ENCODE measurements around the gene BEST1.

The BEST1 gene

DNA sequence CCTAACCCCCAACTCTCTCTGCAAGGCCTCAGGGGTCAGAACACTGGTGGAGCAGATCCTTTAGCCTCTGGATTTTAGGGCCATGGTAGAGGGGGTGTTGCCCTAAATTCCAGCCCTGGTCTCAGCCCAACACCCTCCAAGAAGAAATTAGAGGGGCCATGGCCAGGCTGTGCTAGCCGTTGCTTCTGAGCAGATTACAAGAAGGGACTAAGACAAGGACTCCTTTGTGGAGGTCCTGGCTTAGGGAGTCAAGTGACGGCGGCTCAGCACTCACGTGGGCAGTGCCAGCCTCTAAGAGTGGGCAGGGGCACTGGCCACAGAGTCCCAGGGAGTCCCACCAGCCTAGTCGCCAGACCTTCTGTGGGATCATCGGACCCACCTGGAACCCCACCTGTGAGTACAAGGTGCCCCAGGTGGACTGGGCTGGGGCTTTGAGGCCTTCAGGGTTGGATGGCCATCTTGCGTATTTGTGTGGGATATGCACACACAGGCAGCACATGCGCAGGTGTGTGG is at the start of gene BEST1:
TSS of gene BEST1 (plus strand) at position 317 of the 513 bp plus-strand sequence. CDS start 1,456 bp downstream, outside the sequence.
- DNase-seq (ENCODE audit: low read depth) = no peak

DNA sequence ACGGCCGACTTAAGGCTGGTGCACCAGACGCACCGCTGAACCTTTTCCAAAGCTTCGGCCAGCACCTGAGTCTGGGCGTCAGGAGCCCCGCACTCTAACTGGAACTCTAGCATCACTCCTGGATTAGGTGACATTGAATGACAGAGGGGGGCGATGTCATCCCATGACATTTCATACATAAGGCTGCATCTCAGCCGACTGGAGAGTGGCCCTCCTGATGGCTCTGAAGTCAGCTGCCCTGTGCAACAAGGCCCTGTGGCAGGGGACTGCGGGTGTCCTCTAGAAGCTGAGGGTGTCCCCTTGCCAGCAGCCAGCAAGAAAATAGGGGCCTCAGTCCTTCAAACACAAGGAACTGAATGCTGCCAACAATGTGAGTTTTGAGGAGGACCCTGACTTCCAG is 48.8 kb upstream of the BEST1 start:
- no peak for DNase-seq (ENCODE audit: low read depth)

DNA sequence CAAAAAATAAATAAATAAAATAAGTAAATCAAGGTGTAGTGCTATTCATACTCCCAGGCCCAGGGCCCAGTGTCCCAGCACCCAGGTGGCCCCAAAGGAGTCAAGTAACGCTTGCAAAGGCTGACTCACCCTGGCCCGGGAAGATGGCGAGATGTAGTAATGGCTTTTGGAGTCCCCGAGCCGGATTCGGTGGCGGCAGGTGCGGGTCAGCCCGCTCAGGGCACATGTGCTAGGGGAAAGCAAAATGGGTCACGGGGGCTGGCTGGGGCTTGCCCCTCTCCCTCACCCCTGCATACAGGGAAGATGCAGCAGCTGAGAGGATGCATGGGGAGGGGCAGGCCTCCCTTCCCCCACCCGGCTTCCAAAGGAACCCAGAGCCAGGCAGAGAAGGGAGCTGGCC is 47.8 kb upstream of the BEST1 start:
- no peak for DNase-seq (ENCODE audit: low read depth)

DNA sequence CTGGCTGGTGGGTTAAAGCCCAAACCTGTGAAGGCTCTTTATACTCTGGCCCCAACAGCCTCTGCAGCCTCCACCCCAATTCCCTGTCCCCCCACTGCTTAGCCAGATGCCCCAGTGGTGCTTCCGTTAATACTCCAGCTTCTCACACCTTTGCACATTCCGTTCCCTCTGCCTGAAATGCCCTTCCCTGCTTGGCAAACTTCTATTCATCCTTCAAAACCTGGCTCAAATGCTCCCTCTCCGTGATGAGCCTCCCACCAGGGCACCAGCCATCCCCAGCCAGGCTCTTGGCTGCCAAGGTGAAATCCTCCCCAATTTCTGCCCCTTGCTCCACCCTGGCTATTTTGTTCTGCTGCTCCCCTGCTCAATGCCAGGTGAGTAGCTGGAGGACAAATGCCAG is 46.3 kb upstream of the BEST1 start:
- DNase-seq (ENCODE audit: low read depth) = no peak

DNA sequence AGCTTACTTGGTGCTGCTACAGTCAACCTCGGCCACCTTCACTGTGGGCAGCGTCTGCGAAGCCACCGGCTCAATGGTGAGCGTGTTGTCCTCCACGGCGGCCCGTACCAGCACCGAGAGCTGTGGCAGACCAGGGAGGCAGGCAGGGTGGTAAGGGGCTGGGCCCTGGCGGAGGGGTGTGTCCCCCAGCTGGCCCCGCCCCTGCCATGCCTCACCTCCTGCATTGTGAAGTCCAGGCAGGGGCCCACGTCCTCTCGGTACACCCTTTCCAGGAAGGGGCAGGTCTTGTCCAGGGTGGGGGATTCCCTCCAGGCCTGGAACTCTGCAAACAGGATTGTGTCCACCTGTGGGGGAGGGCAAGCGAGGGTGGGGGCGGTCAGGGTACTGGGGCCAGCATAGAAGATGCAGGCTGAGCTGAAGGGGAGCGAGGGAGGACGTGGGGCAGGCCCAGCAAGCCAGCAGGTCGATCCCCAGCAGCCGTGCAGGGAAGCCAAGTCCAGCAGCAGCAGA is 45.6 kb upstream of the BEST1 start:
- no peak for DNase-seq (ENCODE audit: low read depth)

DNA sequence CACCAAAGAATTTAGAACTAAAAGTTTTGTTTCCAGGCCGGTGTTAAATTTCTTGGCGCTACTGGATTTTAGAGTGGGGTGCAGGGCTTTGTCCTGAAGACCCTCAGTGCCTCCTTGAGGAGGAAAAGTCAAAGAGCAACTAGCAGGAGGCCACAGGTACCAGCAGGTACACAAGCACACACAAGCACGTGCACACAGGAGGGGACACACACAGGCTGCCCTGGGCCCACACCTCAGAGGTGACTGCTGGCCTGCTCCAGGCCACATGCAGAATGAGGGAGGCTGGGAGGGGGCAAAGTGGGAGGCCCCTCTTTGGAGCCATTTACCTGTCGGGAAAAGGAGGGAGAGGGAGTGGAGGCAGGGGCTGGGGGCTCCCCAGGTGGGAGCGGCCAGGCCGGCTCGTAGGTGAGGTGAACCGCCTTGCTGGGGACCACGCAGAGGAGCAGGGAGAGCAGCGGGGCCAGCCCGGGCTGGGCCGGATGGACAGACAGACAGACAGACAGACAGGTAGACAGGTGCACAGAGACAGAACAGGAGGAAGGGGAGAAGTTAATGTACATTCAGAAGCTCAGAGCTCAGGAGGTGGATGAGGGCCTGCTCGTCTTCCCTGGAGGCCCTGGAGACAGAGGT is 45.0 kb upstream of the BEST1 start:
- no peak for DNase-seq (ENCODE audit: low read depth)

DNA sequence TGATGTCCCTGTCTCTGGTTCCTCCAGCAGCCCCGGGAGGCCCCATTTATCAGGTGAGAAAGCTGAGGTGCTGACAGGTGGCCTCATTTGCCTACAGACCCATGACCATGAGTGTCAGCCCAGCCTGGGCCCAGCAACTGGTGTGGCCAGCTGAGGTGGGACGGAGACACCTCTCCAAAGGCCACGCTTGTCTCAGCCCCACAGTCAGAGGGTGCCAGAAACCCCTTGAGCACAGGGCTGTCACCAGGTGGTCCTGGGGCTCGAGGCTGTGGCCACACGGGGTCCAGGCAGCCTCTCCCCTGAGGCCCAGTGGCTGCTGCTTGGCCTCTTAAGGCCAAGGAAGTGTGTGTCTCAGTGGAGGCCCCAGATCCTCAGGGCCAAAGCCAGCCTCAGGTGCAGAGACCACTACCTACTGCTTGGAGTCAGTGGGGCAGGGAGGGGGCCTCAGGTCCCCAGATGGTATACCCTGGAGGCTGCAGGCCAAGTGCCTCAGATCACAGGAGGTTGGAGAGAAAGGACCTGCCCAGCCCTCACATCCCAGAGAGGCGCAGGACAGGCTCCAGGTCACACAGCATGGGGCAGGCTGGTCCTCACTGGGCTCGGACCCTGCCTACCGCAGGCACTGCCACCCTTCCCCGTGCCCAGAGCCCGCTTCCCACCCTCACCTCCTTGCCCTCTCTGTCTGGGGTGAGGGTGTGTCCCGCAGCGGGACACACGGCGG is 44.2 kb upstream of the BEST1 start:
- DNase-seq (ENCODE audit: low read depth) = no peak

DNA sequence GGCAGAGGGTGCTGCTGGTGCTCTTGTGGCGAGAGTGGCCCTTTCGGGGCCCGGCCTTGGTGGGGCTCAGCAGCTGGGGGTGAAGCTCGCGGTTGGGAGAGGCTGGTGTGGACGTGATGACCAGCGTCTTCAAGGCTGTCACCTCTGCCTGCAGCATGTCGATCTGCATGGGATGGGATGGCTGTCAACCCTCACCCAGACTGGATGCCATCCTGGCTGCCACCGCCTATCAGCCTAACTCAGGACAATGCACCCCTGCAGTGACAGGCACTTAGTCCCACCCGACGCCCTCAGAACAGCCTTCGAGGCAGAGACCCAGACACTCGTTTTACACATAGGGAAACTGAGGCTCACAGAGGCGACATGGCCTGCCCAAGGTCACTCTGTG is 43.6 kb upstream of the BEST1 start:
- no peak for DNase-seq (ENCODE audit: low read depth)

DNA sequence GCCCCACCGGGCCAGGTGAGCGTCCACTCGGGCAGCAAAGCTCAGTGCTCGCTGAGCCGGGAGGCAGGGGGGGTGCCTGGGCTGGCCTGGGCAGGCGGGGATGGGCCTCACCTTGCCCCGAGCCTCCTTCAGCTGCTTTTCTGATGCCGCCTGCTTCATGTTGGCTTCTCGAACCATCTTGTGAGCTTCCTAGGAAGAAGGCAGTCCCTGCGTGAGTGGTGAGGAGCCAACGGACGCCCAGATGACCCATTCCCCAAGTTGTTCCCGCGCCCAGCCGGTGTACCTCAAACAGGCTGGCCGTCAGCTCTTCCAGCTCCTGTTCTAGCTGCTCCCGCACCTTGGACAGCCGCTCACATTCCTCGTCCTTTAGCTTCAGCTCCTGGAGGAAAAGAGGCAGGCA is 42.9 kb upstream of the BEST1 start:
- no peak for DNase-seq (ENCODE audit: low read depth)

DNA sequence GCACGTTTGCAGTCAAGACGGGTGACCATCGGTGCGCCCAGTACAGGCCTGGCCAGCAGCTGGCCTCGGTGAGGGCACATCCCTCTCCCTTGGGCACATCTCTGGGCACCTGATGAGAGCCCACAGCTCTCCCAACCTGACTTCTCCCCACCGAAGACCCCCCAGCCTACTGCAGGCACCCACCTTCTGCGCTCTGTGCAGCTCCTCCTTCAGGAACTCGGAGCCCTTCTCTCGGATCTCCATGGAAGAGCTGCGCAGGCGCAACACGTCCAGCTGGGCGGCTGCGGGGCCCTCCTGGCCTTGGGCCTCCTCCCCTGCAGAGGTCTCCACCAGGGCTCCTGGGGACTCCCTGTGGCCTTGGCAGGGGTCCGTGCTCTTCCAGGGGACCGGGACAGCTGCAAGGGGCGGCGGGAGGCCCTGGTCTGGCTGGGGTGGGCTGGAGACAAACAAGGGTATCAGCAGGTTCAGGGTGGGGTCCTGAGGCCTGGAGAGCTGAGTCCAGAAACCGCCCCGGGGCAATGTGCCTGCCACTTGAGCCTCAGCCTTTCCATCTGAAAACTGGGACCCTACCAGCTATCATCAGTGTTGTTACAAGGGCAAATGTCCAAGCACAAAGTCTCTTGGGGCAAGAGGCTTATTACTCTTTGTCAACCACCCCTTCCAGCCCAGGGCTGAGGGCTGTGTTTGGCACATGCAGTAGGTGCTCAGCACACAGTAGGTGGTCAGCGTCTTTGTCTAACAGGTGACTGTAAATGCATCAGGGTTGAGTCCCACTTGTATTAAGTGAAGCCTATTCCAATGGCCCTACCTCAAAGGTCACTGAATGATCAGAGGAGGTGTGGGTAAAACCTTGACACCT is 42.1 kb upstream of the BEST1 start:
- no peak for DNase-seq (ENCODE audit: low read depth)

DNA sequence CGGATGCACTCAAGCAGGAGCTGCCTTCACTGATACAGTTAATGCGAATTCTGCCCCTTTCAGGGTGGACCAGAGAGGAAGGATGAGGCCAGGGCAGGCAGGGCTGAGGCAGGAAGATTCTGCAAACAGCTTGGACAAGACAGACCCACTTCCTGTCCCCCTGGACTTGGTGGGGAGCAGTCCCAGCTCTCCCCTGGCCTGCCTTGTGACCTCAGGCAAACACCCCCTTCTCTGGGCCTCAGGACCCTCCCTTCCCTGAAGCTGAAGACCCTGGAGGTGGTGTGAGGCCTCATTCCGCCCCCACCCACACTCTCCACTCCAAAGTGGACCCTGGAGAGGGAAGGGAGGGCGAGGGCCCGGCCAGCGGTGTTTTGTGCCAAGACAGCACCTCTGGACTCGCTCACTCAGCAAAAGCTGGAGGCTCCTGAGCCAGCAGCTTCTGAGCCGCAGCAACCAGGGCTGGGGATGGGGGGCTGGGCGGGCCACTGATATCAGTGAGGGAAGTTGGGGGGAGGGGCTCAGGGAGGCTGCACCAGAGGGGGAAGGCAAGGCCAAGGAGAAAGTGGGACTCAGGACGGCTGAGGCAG is 41.3 kb upstream of the BEST1 start:
- DNase-seq (ENCODE audit: low read depth) = no peak

DNA sequence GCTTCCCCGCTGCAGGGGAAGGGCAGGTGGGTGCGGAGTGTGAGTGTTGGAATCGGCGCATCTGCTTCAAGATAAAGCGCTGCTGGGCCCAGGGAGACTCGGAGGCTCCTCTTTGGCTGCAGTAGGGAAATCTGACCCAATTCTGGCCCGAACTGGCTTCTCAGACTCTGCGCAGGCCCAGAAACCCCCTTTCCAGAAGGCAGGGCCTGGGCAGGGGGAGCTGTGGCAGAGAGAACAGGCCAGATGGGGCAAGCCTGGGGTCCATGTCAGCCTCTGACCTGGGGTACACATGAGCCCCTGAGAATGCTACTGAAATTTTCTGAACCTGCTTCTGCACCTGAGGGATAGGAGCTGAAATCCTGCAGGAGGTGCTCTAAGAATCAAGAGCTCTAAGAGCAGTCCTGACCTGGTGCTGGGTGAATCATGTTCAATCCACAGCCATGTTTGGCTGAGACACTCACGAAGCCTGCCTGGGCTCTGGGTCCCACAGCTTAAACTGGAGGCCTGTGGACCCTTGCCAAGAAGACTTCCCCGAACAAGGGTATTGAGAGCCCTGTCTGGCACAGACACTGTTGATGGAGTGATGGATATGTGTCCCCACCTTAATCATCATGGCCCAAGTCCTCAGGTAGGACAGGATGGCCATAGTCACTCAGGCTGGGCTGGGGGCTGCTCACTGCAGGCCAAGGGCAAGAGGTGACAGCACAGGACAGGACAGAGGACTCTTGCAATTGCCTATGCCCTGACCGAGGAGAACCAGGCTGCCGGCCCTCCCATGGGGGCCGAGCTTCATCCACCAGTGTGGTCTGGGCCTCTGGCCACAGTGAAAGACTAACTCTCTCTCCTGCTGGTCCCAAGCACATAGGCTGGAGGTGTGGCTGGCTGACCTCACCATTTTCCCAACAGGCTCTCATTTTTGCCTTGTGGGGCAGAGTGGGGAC is 39.7 kb upstream of the BEST1 start:
- no peak for DNase-seq (ENCODE audit: low read depth)

DNA sequence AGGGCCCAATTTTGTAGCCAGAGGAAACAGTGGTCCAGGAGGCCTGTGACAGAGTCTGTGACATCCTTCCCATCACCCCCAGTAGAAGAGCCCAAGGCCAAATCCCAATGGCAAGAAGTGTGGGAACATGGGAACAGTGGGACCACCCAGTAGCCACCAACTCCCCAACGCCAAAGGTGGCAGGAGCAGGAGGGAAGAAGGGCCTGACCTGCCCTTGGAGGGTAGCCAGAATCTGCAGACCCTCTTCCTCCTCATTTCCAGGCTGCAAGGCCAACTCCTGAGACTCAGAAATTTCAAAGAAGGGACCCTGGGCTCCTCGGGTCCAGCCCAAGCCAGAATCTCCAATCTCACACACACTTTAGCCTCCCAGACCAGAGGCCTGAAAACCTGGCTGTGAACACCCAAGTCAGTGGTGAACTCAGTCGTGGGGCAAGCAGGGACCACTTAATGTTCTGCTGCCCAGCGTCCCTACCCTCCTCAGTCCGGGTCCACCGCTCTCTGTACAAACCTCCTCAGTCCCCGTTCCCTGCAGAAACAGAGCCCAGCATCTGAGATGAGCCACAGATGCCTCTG is 38.9 kb upstream of the BEST1 start:
- DNase-seq (ENCODE audit: low read depth) = no peak

DNA sequence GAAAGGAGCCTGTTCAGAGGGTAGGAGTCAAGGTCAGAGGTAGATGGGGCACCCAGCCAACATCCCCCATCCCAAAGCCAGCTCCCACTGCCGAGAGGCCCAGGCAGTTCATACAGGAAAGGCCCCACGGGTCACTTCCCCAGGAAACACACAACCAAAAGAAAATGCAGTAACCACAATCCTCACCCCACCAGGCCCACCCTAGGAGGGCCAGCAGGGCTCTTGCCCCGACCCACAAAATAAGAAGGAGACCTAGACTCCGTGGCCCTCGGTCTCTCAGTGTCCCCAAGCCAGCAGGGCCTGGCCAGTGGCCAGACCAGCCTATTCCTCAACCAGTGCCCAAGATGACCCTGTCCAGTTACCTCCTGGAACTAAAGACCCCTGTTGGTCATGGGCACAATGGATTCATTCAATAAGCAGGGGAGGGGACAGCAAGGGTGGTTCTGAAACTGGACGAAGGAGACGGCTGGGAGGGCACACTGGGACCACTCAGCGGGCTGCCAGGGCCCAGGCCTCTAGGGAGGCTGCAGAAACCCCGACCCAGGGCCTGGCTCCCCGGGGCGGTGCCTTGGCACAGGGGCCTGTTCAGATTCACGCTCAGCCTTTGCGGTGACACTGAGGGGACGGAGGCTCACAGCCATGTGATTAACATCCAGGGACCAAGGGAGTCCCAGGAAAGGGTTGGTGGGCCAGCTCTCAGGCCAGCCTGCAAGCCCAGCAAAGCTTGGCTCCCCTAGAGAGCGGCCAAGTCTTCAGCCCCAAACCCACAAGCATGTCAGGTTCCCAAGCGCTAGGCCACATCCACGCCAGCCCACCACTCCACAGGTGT is 38.2 kb upstream of the BEST1 start:
- no peak for DNase-seq (ENCODE audit: low read depth)

DNA sequence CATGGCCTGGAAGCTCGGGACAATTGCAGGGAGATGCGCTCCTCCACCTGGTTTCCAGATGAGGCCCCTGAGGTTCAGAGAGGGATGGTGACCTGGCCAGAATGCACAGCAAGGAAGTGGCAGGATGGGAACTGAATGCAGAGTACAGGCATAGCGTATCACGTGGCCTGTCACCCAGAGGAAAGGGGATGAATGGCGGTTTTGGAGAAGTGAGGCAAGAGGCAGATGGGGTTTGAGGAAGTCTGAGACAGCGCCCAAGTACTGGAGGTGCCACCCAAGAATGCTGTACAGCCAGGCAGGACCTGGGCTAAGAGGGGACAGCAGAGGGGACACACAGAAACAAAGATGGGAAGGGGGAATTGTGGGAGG is 37.6 kb upstream of the BEST1 start:
- no peak for DNase-seq (ENCODE audit: low read depth)

DNA sequence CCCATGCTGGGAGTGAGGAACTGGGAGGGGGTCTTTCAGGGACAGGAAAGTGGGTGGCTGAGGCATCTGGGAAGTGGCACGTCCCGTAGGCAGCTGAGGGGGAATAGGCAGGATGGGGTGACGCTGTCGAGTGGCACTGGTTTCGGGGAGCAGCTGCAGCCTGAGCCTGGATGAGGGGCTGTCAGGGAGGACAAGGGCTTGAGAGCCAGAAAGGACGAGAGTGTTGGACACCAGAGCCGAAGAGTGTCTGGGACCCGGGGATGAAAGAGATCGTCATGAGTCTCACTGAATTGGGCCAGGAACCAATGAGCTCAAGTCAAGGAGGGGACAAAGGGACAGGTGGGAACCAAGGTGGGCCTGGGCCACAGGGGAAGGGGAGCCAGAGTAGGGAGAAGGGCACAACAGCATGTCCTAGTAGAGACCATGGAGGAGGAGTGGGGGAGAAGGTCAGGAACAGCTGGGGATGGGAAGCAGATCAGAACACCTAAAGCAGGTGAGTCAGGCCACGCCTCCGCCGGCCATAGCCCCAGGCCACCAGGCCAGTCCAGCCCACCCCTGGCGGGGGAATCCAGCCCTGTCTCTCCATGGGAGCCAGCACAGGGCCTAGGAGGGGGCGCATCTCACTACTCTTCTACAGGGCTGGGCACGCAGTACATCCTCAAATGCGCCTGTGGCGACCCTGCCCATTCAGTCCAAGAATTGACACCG is 37.0 kb upstream of the BEST1 start:
- no peak for DNase-seq (ENCODE audit: low read depth)

DNA sequence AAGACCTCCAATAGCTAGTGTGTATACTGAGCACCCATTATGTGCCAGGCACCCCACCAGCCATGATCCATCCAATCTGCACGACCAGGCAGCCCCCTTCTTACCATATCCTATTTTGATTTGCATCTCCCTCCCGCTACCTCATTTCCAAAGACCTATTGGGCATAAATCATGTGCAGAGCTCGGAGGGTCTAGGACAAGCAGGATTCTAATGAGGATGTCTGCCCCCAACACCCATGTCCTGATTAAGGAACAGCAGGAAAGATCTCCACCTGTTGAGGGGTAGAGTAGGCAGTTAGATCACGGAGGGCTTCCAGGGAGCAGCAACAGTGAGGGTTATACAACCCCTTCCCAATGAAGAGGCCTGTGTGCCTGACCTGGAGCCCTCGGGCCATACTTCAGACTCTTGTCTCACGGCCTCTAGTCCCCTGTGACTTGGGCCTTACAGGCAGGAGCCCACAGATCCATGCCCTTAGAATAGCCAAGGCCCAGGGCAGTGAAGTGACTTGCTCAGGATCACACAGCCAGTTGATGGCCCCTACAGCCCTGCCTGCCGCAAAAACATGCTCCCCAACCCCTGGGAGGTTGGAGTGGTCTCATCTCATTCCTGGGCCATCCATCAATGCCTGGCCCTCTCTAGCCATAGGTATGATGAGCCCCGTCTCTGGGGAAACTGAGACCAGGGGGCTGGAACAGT is 36.3 kb upstream of the BEST1 start:
- no peak for DNase-seq (ENCODE audit: low read depth)

DNA sequence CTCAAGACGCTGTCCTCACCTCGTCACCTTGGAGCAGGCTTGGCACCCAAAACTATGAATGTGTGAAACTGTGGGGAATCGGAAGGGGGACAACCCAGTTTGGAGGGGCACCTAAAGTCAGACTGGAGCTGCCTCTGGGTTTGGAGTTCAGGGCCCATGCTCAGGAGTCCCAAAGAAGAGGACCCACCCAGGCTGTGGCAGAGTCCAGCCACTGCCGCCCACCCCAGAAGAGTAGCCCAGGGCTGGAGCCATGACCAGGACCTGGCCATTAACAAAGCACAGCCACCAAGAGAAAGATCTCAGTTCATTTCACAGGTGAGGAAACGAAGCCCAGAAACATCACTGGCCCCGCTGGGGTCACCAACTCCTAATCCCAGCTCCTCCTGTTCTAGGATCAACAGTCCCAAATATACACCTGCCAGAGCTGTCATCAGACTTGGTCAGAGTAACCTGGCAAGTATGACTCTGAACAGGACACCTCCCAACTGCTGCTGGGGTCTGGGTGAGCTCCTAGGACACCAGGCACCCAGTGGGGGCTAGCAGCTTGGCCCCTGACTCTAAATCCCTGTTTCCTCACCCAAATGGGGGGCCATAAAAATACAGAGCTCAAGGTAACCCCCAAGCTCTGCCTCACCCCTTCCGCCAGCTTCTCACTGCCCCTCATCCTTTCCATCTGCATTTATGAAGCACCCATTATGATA is 35.5 kb upstream of the BEST1 start:
- no peak for DNase-seq (ENCODE audit: low read depth)
